GM18867 (cell line): ENCODE measurements around the gene FAR1.
"Not testable (repeated sequence)": the region's sequence is repeated elsewhere in the genome, so short reads cannot be mapped to it uniquely, and the experiment has no call there.

ENCODE experiments used
- ATAC-seq: cut with Tn5 transposase; IDR thresholded peaks from one replicate; pipeline ENCODE4 v1.9.1; 2021; ENCODE audit warnings: mild to moderate bottlenecking, moderate library complexity; ENCODE audit not compliant: unreplicated experiment

The FAR1 gene

DNA sequence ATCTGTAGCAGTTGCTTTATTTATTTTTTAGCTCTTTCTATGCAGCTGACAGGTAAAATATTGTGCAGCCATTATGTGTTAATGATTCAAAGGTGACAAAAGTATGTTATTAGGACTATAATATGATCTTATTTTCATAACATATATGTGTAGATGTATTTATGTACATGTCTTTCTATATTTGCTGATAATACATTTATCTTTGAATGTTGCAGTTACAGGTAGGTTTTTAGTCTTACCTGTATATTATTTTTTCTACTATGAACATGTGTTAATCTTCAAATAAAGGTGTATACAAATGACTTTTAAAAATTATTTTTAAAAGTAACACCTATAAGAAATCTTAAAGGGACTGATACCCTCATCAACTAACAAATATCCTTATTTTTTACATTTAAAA lies 33.6 kb downstream of the FAR1 start:
- ATAC-seq: no peak

DNA sequence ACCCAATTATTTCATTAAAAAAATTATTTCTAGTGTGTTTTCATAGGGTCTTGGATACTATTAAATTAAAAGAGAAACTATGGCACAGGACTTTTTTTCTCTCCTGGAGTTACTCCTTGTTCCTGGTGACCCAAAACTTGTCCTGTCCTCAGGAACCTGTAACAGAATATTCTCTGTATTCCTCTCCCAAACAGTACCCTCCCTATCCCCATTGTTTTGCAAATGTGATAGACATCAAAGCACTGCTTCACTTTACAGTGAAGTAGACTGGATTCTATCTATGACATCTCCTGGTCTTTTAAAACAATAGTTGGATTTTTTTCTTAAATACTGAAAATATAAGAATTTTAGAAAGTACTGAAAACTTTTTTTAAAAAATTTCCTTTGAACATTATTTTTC lies 37.2 kb downstream of the FAR1 start:
- no peak for ATAC-seq

DNA sequence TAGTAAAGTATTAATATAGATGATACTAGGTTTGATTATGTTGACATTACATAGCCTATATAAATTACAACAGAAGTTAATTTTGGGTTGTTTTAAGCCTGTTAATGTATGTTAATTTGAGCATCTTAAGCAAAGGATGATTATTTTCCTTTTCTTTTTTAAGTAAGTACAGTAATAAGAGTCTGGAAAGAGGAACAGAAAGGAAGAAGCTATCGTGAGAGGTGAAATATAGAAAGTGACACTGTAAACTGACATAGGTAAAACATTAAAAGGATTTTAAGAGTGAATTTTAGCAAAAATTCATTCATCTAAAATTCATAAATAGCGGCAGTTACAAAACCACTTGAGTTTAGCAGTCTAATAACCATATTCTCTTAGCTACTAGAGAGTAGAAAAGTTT lies 45.5 kb downstream of the FAR1 start:
- no peak for ATAC-seq

DNA sequence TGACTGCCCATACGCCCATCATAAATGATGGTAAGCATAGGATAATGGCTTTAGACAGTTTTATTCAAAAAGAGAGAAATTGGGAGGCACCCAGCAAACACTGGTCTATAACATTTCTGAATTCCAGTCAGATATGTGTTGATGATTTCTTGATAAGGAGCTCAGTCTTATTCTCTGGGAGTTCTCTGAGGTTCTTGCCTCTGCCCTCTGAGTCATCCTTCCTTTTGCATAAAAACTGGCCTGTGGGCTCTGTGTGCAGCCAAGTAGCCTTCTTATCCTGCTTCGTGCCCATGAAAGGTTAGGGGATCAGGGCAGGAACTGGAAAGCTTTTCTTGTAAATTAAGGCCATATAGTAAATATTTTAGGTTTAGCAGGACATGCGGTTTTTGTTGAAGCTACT lies 48.9 kb downstream of the FAR1 start:
- ATAC-seq: no peak

DNA sequence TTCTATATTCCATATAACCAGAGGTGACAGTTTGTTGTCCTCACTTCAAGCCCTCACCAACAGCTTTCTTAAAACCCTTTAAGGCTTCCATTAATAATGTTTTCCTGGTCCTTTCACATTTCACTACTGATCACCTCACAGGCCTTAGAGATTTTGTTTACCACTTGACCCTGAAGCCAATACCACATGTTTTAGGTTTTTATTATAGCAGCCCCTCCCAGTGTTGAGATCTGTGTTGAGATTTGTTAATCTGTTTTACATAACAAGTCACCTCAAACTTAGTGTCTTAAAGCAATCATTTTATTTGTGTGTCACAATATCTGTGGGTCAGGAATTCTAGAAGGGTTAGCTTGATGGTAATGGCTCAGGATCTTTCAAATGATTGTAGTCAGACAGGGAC lies 49.9 kb downstream of the FAR1 start:
- no peak for ATAC-seq

DNA sequence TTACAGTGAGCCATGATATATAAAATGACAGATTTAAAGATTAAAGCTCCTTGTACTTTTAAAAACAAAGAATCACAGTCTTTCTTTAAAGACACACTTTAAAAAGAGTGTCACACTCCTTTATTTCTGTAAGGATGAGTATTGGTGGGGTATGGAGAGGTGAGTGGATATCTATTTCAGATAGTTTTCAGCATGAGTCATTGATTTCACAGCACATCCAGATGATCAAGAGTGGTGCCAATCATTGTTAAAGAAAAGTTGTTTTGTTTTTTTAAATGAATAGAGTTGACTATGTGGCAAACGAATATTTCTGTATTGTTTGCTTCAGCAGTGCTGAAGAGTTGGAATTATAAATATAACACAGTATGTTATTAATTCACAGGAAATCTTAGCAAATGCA lies 52.5 kb downstream of the FAR1 start:
- no peak for ATAC-seq

DNA sequence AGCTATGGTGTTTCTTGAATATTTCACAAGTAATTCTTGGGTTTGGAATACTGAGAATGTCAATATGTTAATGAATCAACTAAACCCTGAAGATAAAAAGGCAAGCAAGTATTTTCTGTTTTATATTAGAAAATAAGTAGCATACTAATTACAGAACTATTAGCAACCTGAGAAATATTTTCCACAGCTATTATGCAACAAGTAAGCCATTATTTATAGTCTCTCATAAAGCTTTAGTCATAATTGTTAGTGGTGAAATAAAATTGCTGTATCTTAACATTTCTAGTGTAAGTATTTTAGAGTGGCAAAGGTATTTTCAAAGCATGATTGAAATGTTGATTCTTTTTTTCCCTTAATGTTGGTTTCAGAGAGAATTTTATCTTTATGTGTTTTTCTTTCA lies 53.3 kb downstream of the FAR1 start:
- no peak for ATAC-seq

DNA sequence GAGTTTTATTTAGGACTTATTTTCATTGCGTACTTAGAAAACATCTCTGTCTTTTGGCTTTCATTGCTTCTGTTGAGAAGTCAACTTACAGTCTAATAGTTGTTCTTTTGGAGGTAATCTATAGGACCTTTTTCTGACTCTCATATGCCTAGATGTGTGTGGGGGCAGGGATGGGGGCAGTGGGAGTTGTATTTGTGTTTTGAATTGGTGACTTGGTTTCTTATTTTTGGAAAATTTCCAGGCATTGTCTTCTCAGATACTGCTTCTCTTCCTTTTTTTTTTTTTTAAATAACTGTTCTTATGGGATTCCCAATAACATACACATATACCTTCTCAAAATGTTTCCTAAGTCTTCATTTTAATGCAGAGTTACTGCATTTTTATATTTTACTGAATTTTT lies 58.0 kb downstream of the FAR1 start:
- no peak for ATAC-seq

DNA sequence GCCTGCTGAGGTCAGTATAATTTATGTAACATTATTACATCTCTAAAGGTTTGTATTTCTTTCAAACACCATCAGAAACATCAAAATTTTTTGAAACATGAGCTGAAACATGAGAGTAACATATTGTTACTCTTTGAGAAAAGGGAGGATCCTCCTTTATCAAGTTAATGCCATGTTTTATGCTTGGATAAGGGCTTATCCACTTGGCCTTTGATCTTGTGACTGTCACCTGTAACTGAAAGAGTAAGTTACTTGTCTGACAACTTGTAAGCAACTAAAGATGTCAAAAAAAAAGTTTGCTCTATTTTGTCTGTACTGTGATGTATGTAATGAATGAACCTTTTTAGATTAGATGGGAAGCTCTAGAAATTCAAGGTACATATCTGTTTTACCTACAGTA lies 59.6 kb downstream of the FAR1 start:
- ATAC-seq: no peak

DNA sequence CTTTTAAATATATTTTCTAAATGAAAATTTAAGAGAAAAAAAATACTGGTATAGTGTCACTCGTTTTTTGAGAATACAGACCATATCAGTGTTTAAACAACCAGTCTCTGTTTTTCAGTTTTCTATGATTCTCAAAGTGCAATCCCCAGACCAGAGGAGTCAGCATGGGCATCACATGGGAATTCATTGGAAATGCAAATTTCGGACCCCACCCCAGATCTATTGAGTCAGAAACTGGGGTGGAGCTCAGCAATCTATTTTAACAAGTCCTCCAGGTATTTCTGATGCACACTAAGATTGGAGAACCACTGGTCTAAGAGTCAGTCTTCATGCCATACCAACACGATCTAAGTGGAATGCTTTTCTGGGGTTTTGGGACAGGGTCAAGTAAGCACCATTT lies 66.1 kb downstream of the FAR1 start:
- ATAC-seq: no peak

DNA sequence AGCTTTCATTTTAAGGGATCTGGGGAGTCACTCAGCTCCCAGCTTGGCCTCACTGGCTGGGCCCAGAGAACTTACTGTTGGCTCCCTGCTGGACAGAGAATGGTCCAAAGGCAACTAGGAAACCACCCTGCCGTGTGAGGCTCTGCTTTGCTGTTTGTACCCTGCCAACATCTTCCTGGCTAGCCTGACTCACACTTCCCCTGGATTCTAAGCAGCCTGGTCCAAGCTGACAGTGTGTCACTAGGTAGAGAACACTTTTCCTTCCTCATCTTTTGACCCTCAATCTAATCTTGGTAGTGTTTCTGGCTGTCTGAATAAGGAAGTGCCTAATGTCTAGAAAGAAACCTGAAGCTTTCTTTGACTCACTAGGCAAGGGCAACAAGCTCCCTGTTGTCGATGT lies 76.7 kb downstream of the FAR1 start:
- ATAC-seq: no peak

DNA sequence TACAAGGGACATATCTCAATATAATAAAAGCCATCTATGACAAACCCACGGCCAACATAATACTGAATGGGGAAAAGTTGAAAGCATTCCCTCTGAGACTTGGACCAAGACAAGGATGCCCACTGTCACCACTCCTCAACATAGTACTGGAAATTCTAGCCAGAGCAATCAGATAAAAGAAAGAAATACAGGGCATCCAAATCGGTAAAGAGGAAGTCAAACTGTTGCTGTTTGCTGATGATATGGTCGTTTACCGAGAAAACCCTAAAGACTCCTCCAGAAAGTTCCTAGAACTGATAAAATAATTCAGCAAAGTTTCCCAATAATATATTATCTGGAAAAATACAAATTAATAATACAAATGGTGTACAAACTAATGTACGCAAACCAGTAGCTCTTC lies 84.8 kb downstream of the FAR1 start:
- ATAC-seq: not testable (repeated sequence)

DNA sequence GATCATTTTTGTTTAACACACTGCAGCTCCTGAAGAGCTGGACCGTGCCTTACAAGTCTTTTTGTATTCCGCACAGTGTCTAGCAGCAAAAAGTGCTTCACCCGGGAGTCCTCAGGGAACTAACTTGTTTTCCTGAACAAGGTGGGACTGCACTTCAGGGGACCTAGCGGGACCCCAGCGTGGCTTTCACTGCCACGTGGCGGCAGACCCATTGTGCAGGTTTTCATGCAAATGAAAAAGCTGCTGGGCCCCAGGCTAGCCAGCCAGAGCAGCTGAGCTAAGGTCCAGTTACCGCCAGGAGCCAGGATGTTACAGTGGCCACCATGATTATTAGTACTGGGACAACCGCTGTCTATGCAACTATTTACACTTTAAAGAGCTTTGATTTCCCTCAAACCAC lies 90.6 kb downstream of the FAR1 start:
- no peak for ATAC-seq

DNA sequence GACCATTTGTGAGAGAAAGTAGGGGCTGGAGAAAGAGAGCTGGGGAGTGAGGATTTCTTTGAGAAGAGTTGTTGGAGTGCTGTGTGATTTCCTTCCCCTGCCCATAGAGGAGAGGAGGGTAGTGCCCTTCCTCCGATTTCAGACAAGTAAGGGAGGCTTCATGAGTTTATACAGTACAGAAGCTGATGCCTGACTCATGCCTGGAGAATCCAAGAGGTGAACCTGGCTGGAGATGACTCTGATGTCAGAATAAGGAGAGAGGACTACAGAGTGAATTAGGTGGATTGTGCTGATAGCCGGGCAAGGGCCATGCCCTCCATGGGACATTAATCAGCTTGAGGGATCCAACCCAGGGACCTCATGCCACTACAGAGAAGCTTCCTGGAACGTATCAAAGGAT lies 91.6 kb downstream of the FAR1 start:
- ATAC-seq: no peak

DNA sequence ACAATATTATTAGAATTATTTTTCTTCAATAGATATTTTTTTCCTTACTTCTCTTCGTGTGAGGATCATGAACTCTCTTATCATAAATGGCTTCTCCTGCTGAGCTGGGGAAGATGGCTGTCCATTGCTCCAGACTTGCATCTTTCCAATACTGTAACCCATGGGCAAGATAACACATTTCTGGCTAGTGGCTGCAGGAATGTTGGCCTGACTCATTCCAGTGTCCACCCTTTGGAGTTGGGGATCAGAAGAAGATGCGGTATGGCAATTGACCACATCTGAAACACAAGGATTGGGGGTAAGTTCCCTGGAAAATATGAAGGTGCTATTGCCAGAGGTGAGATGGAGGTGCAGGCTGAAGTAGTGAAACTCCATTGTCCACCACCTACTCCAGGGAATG lies 92.8 kb downstream of the FAR1 start:
- ATAC-seq: no peak

DNA sequence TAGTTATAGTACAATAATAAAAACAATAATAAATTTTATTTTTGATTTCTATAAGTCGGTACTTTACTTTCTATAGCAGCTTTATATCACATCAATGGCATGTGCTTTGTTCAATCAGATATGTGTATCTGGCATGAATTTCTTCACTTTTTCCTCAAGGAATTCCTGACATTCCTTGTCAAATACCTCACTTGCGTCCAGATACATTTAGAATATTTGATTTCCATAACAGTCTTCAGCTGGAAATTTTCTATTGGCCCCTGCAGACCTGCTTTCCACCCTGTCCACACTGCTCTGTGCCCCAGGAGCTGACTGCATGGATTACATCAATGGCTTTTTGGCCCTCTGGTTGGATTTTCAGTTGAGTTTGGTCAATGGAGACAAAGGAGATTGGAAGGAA lies 93.2 kb downstream of the FAR1 start:
- ATAC-seq: no peak

DNA sequence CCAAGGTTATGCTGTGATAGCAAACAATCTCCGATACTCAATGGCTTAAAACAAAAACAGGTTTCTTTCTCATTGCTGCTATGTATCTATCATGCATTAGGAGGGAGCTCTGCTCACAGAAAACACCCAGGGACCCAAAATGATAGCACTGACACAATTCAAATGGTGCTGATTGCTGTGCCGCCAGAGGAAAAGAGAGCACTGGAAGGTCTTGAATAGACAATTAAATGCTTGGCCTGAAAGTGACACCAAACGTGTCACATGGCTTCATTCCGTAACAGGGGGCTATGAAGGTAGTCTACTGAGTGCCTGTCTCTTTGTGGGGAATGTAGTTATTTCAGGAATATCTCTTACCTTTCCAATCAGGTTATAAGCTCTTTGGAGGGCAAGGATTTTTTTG lies 94.2 kb downstream of the FAR1 start:
- no peak for ATAC-seq

DNA sequence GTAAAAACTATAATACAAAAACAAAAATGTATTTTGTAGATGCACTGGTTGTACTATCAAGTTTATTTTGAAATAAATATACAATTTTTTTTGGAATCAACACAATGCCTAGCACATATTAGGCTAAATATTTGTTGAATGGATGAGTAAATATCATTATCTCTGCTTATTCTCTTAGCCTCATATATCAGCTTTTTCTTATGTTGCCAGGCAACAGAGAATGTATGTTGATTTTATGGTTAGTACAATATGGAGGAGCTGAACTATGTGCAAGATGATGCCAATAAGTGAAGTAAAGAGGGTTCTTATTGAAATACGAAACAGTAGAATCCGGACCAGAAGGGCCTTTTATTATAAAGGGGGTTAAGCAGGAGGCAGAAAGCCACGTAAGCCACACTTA lies 94.9 kb downstream of the FAR1 start:
- no peak for ATAC-seq

DNA sequence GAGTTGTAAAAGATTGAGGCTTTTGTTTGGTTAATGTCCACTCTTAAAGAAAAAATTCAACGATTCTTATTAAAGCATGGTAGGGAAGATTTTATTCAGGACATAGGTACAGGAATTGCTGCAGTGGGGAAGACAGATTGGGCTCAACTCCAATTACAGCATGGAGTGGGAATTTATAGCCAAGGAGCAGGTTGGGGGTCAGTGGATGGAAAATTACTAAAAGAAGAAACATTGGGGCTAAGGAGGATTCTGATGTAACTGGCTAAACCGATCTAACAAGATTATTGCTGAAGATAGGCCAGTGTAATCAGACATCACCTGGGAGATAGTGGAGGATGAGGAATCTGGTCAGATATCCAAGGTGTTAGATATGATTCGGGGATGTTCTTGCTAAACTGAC lies 97.4 kb downstream of the FAR1 start:
- ATAC-seq: no peak

DNA sequence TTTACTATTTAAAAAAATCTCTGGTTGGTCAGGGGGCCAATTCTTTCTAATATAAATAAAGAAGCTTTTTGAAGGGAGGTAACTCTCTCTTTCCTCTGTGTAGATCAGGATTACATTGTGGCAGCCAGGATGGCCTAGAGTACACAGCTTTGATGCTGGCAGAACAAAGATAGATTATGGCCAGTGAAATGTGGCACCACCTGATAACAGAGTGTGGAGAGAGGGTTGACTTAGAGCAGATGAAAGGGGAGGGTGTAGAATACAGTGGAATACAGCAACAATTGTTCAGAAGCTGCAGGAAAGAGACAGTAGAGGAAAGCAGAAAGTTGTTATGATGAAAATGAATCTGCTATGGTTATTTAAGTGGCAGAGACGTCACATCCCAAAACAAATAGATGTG lies 99.0 kb downstream of the FAR1 start:
- no peak for ATAC-seq

DNA sequence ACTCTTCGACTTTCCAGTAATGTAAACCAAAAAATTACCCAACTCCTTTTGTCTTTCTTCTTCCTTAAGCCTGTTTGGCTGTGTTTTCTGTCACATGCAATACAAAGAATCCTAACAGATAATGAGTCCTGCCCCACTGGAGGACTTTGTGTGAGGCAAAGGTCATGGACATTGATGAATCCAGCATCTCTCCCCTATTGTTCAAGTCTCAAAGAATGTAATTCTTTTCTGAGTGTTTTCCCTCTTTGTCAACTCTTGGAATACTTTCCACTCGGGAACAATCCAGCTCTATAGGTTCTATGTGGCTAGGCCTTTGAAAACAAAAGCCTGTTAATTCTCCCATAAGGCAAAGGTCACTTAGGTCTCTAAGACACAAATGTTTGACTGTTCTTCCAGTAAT lies 100.7 kb downstream of the FAR1 start:
- no peak for ATAC-seq

DNA sequence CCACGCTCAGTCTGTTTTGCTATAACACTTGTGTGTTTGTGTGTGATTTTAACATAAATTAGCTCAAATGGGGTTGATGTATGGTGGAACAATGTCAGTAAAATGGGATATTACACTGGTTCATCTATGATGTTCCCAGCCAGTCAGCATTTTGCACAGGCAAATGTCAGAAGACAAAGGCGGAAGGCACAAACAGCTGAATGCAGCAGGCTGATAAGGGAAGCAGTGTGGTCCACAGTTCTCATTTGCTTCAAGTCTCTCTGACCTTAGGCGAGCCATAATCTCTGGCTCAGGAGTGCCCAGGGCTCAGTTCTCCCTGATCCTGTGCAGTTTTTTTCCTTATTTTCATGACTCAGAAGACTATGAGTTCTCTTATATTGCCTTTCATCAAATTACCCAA lies 102.7 kb downstream of the FAR1 start:
- ATAC-seq: no peak

DNA sequence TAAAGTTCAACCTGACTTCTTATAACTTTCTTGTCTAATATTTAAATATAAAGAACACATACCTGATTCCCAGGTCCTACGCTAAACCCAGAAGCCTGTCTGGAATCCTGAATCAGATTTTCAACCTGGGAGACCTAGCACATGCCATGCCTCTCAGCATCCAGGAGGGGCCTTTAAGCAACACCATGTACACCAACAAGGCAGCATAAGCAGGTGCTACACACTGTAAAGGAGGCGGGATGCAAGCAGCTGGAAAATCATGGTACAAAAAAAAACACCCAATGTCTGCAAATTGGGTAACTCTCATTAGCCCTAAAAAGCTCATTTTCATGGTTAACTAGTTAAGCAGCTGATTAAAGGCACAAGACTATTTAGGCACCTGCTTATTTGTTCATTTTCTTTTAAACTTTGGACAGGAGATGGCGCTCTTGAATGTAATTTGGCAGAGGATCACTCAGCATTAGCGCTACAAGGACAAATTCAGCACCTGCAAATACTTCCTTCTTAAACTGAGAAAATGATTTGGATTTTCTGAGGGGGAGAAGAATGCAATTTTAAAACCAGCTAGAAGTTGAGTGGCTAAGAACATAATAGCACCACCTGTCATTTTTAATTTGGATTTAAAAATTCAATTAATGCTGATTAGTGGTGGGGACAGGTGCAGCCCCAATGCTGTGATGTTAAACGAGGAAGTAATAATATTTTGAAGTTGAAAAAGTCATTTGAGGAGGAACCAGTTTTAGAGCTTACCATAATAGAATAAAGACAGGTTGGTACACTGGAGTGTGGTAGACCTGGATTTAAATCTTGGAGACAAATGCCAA lies 104.0 kb downstream of the FAR1 start:
- peak; percentile 74 for ATAC-seq
